Colonic mucosa (tissue), 4 donors: ENCODE results near the gene FGF14. TPM values are rescaled to one million over a fixed set of nuclear protein-coding genes. Genes with fewer than 3 reads are reported as not detected.
"Not testable (repeated sequence)": the region's sequence is repeated elsewhere in the genome, so short reads cannot be mapped to it uniquely, and the experiment has no call there.

ENCODE experiments used
- DNase-seq: peaks from one replicate; pipeline ENCODE4 v3.0.0-alpha.2; 2020
- H3K27ac ChIP-seq: fragments of 200-600 bp; one replicate; pipeline ENCODE4 v1.8.0; 2021
- H3K27me3 ChIP-seq: fragments of 200-600 bp; one replicate; pipeline ENCODE4 v1.8.0; 2021
- H3K36me3 ChIP-seq: fragments of 200-600 bp; one replicate; pipeline ENCODE4 v1.8.0; 2021
- H3K4me1 ChIP-seq: fragments of 200-600 bp; one replicate; pipeline ENCODE4 v1.8.0; 2021; ENCODE audit warnings: mild to moderate bottlenecking
- H3K4me3 ChIP-seq: fragments of 200-600 bp; one replicate; pipeline ENCODE4 v1.8.0; 2021
- H3K9ac ChIP-seq, 2 donors: one replicate each; pipeline ENCODE4 v1.7.0; 2013; ENCODE audit warnings: control low read depth in 2 of 2, low read depth in 2 of 2, low read length in 2 of 2
- H3K9me3 ChIP-seq: fragments of 200-600 bp; one replicate; pipeline ENCODE4 v1.8.0; 2021
- CTCF ChIP-seq: fragments of 200-600 bp; IDR thresholded peaks from one replicate; pipeline ENCODE4 v1.8.0; 2022; ENCODE audit warnings: antibody characterized with exemption, mild to moderate bottlenecking
- intact Hi-C: fragments of 100-400 bp; cut with DNase I; formaldehyde crosslinking; loops from one replicate; pipeline ENCODE4 v1.14.1; 2022
- total RNA-seq, 2 donors: library from RNA; stranded (reverse); fragmentation: NEBNext Ultra II Directional in 1 of 2; extraction: Animal tissue kit (Norgen Biotek cat#: 25700) in 1 of 2; gene quantifications; one replicate each; pipeline ENCODE4 v1.2.1, GENCODE V29; 2021
- donor health status: healthy.
- donor health status: DM: no; HTN: no; CAD: no.
- donor health status: DM: no; HTN: no; CAD: no.

FGF14 gene
- total RNA-seq, 2 donors from 2014 or later: 0.62 to 0.85 TPM

GRCh38 chr13:101841698-101842097, 560.1 kb downstream of the FGF14 start:
- Histone ChIP-seq H3K36me3 (no peaks in the 10 kb centered on the region), H3K27me3 (no peaks in the 10 kb centered on the region), H3K4me1 (no peaks in the 10 kb centered on the region), H3K9ac (no peak overlapping the region), H3K27ac (no peak overlapping the region), H3K9me3 (no peaks in the 10 kb centered on the region), H3K4me3 (no peak overlapping the region)
- TF ChIP-seq CTCF: no peak
- intact Hi-C loops: no loop called here
- DNase-seq: no peak

GRCh38 chr13:101838323-101838722, 563.5 kb downstream of the FGF14 start:
- Histone ChIP-seq H3K36me3 (no peaks in the 10 kb centered on the region), H3K9me3 (no peaks in the 10 kb centered on the region), H3K9ac (no peak overlapping the region), H3K4me1 (no peaks in the 10 kb centered on the region), H3K27me3 (no peaks in the 10 kb centered on the region), H3K4me3 (no peak overlapping the region), H3K27ac (no peak overlapping the region)
- TF ChIP-seq CTCF: no peak
- DNase-seq: no peak
- intact Hi-C loops: no loop called here

GRCh38 chr13:101837778-101838177, 564.1 kb downstream of the FGF14 start:
- intact Hi-C loops: not testable (repeated sequence)

GRCh38 chr13:101837288-101837687, 564.6 kb downstream of the FGF14 start:
- Histone ChIP-seq H3K27ac (no peak overlapping the region), H3K4me1 (no peaks in the 10 kb centered on the region), H3K9ac (no peak overlapping the region), H3K9me3 (no peaks in the 10 kb centered on the region), H3K4me3 (no peak overlapping the region), H3K27me3 (no peaks in the 10 kb centered on the region), H3K36me3 (no peaks in the 10 kb centered on the region)
- TF ChIP-seq CTCF: no peak
- intact Hi-C loops: no loop called here
- no peak for DNase-seq

More at GRCh38 chr13:101837778-101838177, 564.1 kb downstream of the FGF14 start:
- H3K4me1 ChIP-seq, H3K36me3 ChIP-seq, H3K4me3 ChIP-seq, H3K9me3 ChIP-seq, H3K27me3 ChIP-seq, H3K27ac ChIP-seq, H3K9ac ChIP-seq, DNase-seq: not testable (repeated sequence)

- Histone ChIP-seq H3K36me3 (no peaks in the 10 kb centered on the region), H3K9me3 (no peaks in the 10 kb centered on the region), H3K27ac (no peak overlapping the region), H3K9ac (no peak overlapping the region), H3K4me3 (no peak overlapping the region), H3K4me1 (no peaks in the 10 kb centered on the region), H3K27me3 (no peaks in the 10 kb centered on the region)
- no peak for DNase-seq
- intact Hi-C loops: no loop called here
- no peak for TF ChIP-seq CTCF
Measured at GRCh38 chr13:101835920-101836319, 565.9 kb downstream of the FGF14 start.

- no peak for DNase-seq
- no peaks in the 10 kb centered on the region for H3K9me3 ChIP-seq
- intact Hi-C loops: no loop called here
- no peak overlapping the region for H3K9ac ChIP-seq
- TF ChIP-seq CTCF: no peak
- H3K4me3 ChIP-seq: no peak overlapping the region
- H3K27ac ChIP-seq: no peak overlapping the region
- H3K27me3 ChIP-seq: no peaks in the 10 kb centered on the region
- H3K4me1 ChIP-seq: no peaks in the 10 kb centered on the region
- no peaks in the 10 kb centered on the region for H3K36me3 ChIP-seq
Measured at GRCh38 chr13:101833671-101834070, 568.2 kb downstream of the FGF14 start.
